GM12878 (cell line): Measurements from ENCODE around the gene SHPK. TPM values are rescaled to one million over a fixed set of nuclear protein-coding genes. Genes with fewer than 3 reads are reported as not detected.

ENCODE experiments used
- ATAC-seq: fragments of 200-7000 bp; cut with Tn5 transposase; 3 replicates; pipeline ENCODE4 v1.9.1; 2020; ENCODE audit warnings: mild to moderate bottlenecking, moderate library complexity
- BruUV-seq: library from RNA; stranded (reverse); fragments of 400-500 nt; replicated peaks from 2 replicates; lab custom pipeline; 2021; lab: Mats Ljungman, UMichigan
- CTCF ChIA-PET: fragments of 300-600 bp; sonication (Branson Sonifier 250); formaldehyde crosslinking; extraction: SDS; loops from one replicate; lab custom pipeline; 2021; ENCODE audit warnings: inconsistent platforms; lab: Yijun Ruan, JAX
- POLR2A ChIA-PET: fragments of 350-600 bp; formaldehyde crosslinking; extraction: SDS; loops from one replicate; lab custom pipeline; 2021; ENCODE audit warnings: inconsistent platforms; lab: Charles Lee
- RAD21 ChIA-PET: fragments of 300-600 bp; sonication (Branson Sonifier 250); formaldehyde crosslinking; loops from one replicate; lab custom pipeline; 2023; ENCODE audit warnings: antibody characterized with exemption; ENCODE audit not compliant: unreplicated experiment; lab: Charles Lee
- SMC1A ChIA-PET: fragments of 300-600 bp; sonication (Branson Sonifier 250); formaldehyde crosslinking; loops from one replicate; lab custom pipeline; 2023; ENCODE audit not compliant: unreplicated experiment, uncharacterized antibody; lab: Charles Lee
- DNase-seq: peaks from one replicate; pipeline ENCODE4 v3.0.0-alpha.2; 2011; ENCODE audit warnings: low read depth, low spot score
- FAIRE-seq: peaks from 3 replicates; lab custom pipeline; 2011; peaks lifted over from hg19 to GRCh38; lab: Jason Lieb, UNC
- H2AFZ ChIP-seq: 2 replicates; pipeline ENCODE4 v1.6.0; 2011; ENCODE audit warnings: low read depth, low read length, control low read depth; ENCODE audit not compliant: control insufficient read depth
- H3K27ac ChIP-seq: 2 replicates; pipeline ENCODE4 v1.5.1; 2011; ENCODE audit warnings: control low read depth; ENCODE audit not compliant: control insufficient read depth, insufficient read depth
- H3K27me3 ChIP-seq, 2 experiments: replicated peaks in 1 of 2; 2 replicates each; pipeline versions ENCODE4 v1.6.0 to v1.6.1; 2011; ENCODE audit warnings: low read length in 1 of 2; ENCODE audit not compliant: control insufficient read depth in 2 of 2, insufficient read depth in 2 of 2
- H3K36me3 ChIP-seq, 2 experiments: 2 replicates each; pipeline ENCODE4 v1.5.1; 2011; ENCODE audit warnings: low read length in 1 of 2; ENCODE audit not compliant: control insufficient read depth in 2 of 2, insufficient read depth in 2 of 2
- H3K4me1 ChIP-seq: 2 replicates; pipeline ENCODE4 v1.6.1; 2011; ENCODE audit warnings: mild to moderate bottlenecking, low read length, moderate library complexity, mixed read lengths; ENCODE audit not compliant: control insufficient read depth, insufficient read depth
- H3K4me2 ChIP-seq: 2 replicates; pipeline ENCODE4 v1.6.0; 2011; ENCODE audit warnings: control low read depth; ENCODE audit not compliant: control insufficient read depth, insufficient read depth
- H3K4me3 ChIP-seq: fragments of 200-600 bp; sonication (generic); 2 replicates; pipeline ENCODE4 v1.5.1; 2016
- H3K79me2 ChIP-seq: 2 replicates; pipeline ENCODE4 v1.6.0; 2011; ENCODE audit warnings: low read length; ENCODE audit not compliant: control insufficient read depth, insufficient read depth
- H3K9ac ChIP-seq: 2 replicates; pipeline ENCODE4 v1.8.0; 2011; ENCODE audit warnings: low read length, control low read depth, mixed read lengths; ENCODE audit not compliant: control insufficient read depth, insufficient read depth
- H3K9me3 ChIP-seq: replicated peaks from 3 replicates; pipeline ENCODE4 v1.5.1; 2011; ENCODE audit warnings: mild to moderate bottlenecking, low read length; ENCODE audit not compliant: control insufficient read depth, insufficient read depth
- H4K20me1 ChIP-seq: 2 replicates; pipeline ENCODE4 v1.6.0; 2011; ENCODE audit not compliant: control insufficient read depth, insufficient read depth
- ATF7 ChIP-seq: fragments of 450-650 bp; IDR thresholded peaks from 2 replicates; pipeline ENCODE4 v1.6.1; 2016; ENCODE audit warnings: low read depth, mild to moderate bottlenecking
- BRCA1 ChIP-seq: IDR thresholded peaks from 2 replicates; pipeline ENCODE4 v1.6.1; 2011; ENCODE audit warnings: low read depth, low read length, improper control_type of control experiment
- CHD4 ChIP-seq: fragments of 200-600 bp; sonication (generic); IDR thresholded peaks from 2 replicates; pipeline ENCODE4 v1.6.1; 2016; ENCODE audit warnings: mild to moderate bottlenecking
- GATAD2B ChIP-seq: fragments of 450-650 bp; conservative IDR thresholded peaks from 2 replicates; pipeline ENCODE4 v1.6.1; 2017; ENCODE audit warnings: low read depth, mild to moderate bottlenecking, moderate library complexity
- IRF4 ChIP-seq: IDR thresholded peaks from 2 replicates; pipeline ENCODE4 v1.6.1; 2011; ENCODE audit warnings: low read depth, low read length
- JUNB ChIP-seq: IDR thresholded peaks from 2 replicates; pipeline ENCODE4 v1.6.1; 2016; ENCODE audit warnings: antibody characterized with exemption, mild to moderate bottlenecking
- POLR2A ChIP-seq: IDR thresholded peaks from 2 replicates; pipeline ENCODE4 v1.6.1; 2011; ENCODE audit warnings: low read depth, mild to moderate bottlenecking, low read length
- PRDM15 ChIP-seq: fragments of 450-650 bp; formaldehyde crosslinking; IDR thresholded peaks from 2 replicates; pipeline ENCODE4 v1.4.0; 2020; ENCODE audit warnings: mild to moderate bottlenecking, moderate library complexity
- RBBP5 ChIP-seq: fragments of 200-600 bp; sonication (generic); conservative IDR thresholded peaks from 2 replicates; pipeline ENCODE4 v1.6.1; 2016
- RCOR1 ChIP-seq: conservative IDR thresholded peaks from 2 replicates; pipeline ENCODE4 v1.6.1; 2012; ENCODE audit warnings: low read depth, low read length, improper control_type of control experiment
- TARDBP ChIP-seq: IDR thresholded peaks from 2 replicates; pipeline ENCODE4 v1.6.1; 2016; ENCODE audit warnings: borderline replicate concordance
- ZBTB11 ChIP-seq: fragments of 450-650 bp; formaldehyde crosslinking; IDR thresholded peaks from 2 replicates; pipeline ENCODE4 v1.5.0; 2022; ENCODE audit warnings: mild to moderate bottlenecking, missing genetic modification characterization
- ZNF207 ChIP-seq: fragments of 450-650 bp; IDR thresholded peaks from 2 replicates; pipeline ENCODE4 v1.6.1; 2014; ENCODE audit warnings: antibody characterized with exemption, mild to moderate bottlenecking, borderline replicate concordance
- WGBS: methylation state at CpG from one replicate; pipeline ENCODE4 v1.1.6; 2016; ENCODE audit warnings: low lambda C conversion rate; ENCODE audit not compliant: insufficient replicate concordance, insufficient coverage; ENCODE audit errors: missing lambda C conversion rate; 5-methylcytosine and 5-hydroxymethylcytosine counted together
- in situ Hi-C: fragments of 300-500 bp; cut with MboI; formaldehyde crosslinking; loops from 9 replicates; pipeline ENCODE4 v1.14.3; 2018; ENCODE audit warnings: mixed read lengths
- intact Hi-C: fragments of 100-400 bp; cut with micrococcal nuclease; formaldehyde crosslinking; loops from one replicate; pipeline ENCODE4 v1.14.2; 2022; ENCODE audit not compliant: unreplicated experiment
- polyA plus RNA-seq, 11 experiments: library from polyadenylated mRNA; depleted of rRNA in 4 of 11; unstranded in 6 of 11; stranded (reverse) in 5 of 11; fragments of >200 nt; fragmentation: Nextera tagmentation in 4 of 11; fragmentation: Illumina TruSeq in 1 of 11; extraction: Ambion mirVana in 4 of 11; extraction: Trizol in 1 of 11; gene quantifications; 1 replicate in 1 of 11; 2 replicates in 10 of 11; pipeline versions ENCODE4 v1.2.1 to v1.2.3, GENCODE V29; 2011 to 2016; ENCODE audit warnings: inconsistent platforms in 2 of 11, missing spikeins in 2 of 11, low read depth in 1 of 11
- total RNA-seq, 4 experiments: library from RNA; depleted of rRNA in 3 of 4; stranded (reverse); fragments of >200 nt in 3 of 4; fragmentation: Illumina TruSeq in 1 of 4; extraction: Trizol in 1 of 4; gene quantifications; 2 replicates each; pipeline versions ENCODE4 v1.2.1 to v1.2.3, GENCODE V29; 2013 to 2021

SHPK gene
- total and polyA plus RNA-seq, 10 of the 15 experiments (the other 5 are each of a cell fraction or from before 2014, with no cell fraction given) = 1.7 to 16.6 (median 12.9) TPM

- TF ChIP-seq ZBTB11 (CRISPR knock-in tag) (no peak), TARDBP (no peak), POLR2A (no peak), JUNB (no peak), BRCA1 (no peak), GATAD2B (0 out of 2 replicates have a peak, but pooled peaks have one; percentile 30)
Measured at GRCh38 chr17:3635474-3636153, 436 bp downstream of the SHPK start (continued).

- H3K36me3 ChIP-seq = no peaks in the 10 kb centered on the region; a peak in 2 of 4 replicates
- H3K4me1 ChIP-seq = no peaks in the 10 kb centered on the region; the same call in 1 of the 2 replicates
- in situ Hi-C loops = no loop called here
- SMC1A ChIA-PET = no interaction called here
- no peak overlapping the region for H2AFZ ChIP-seq
- H3K4me3 ChIP-seq = no peak overlapping the region
- no peaks in the 10 kb centered on the region for H4K20me1 ChIP-seq
- RAD21 ChIA-PET = no interaction called here
- no peaks in the 10 kb centered on the region for H3K27me3 ChIP-seq
- WGBS = 95% methylated on average over 7 of the region's 7 CpGs
- CTCF ChIA-PET = interaction anchor here (1.2 kb wide), 1 partner anchor 28 kb away, joined by 4 read pairs; no protein-coding TSS in a partner anchor
- BruUV-seq = no TSS peak
- H3K9me3 ChIP-seq = no peaks in the 10 kb centered on the region
- POLR2A ChIA-PET = interaction anchor here (0.6 kb wide), 1 partner anchor 110 kb away, joined by 5 read pairs; no protein-coding TSS in a partner anchor
- no peak overlapping the region for H3K9ac ChIP-seq
- TF ChIP-seq ZNF207 = no peak
- no peak for TF ChIP-seq RCOR1
- TF ChIP-seq RBBP5 = no peak
- TF ChIP-seq PRDM15 (CRISPR knock-in tag) = no peak
- no peak for TF ChIP-seq CHD4
- no peak for TF ChIP-seq ATF7
- no peak for TF ChIP-seq IRF4
- ATAC-seq = no peak
- intact Hi-C loops = no loop called here
- no peak for DNase-seq
- no peak overlapping the region for H3K4me2 ChIP-seq
- no peak for FAIRE-seq
- H3K27ac ChIP-seq = no peak overlapping the region
- peaks cover 12% of the 10 kb centered on the region for H3K79me2 ChIP-seq
Measured at GRCh38 chr17:3632287-3632686, 3.8 kb downstream of the SHPK start.
